HCT116 (cell line): ENCODE results near the gene PA2G4. TPM values are rescaled to one million over a fixed set of nuclear protein-coding genes. Genes with fewer than 3 reads are reported as not detected.

ENCODE experiments used
- ATAC-seq: fragments of 200-7000 bp; cut with Tn5 transposase; 2 replicates; pipeline ENCODE4 v1.9.1; 2020; ENCODE audit warnings: mild to moderate bottlenecking, moderate library complexity
- Bru-seq: library from RNA; stranded (reverse); fragments of 400-500 nt; gene quantifications from one replicate; lab custom pipeline; 2021; lab: Mats Ljungman, UMichigan
- BruChase-seq, 2 experiments: library from RNA; stranded (reverse); fragments of 400-500 nt; gene quantifications; one replicate each; lab custom pipeline; 2021; lab: Mats Ljungman, UMichigan
- BruUV-seq: library from RNA; stranded (reverse); fragments of 400-500 nt; replicated peaks from 2 replicates; lab custom pipeline; 2021; lab: Mats Ljungman, UMichigan
- CTCF ChIA-PET: fragments of 300-600 bp; sonication (Branson Sonifier 250); formaldehyde crosslinking; loops from one replicate; lab custom pipeline; 2021; ENCODE audit warnings: antibody characterized with exemption; lab: Charles Lee
- POLR2A ChIA-PET: fragments of 300-600, 350-600 bp; sonication (Branson Sonifier 250); formaldehyde crosslinking; loops from one replicate; lab custom pipeline; 2021; ENCODE audit warnings: antibody characterized with exemption; lab: Charles Lee
- RAD21 ChIA-PET, 2 experiments: fragments of 300-600 bp; sonication (Branson Sonifier 250); formaldehyde crosslinking; loops; one replicate each; lab custom pipeline; 2023; ENCODE audit warnings: low total read pairs in 2 of 2; ENCODE audit not compliant: uncharacterized antibody in 2 of 2, unreplicated experiment in 2 of 2, low non-redundant PET in 1 of 2; lab: Charles Lee
- DNase-seq: peaks from one replicate; pipeline ENCODE4 v3.0.0-alpha.2; 2010; ENCODE audit warnings: low read depth, low spot score
- H2AFZ ChIP-seq: fragments of 200-600 bp; shearing (Covaris generic), sonication (generic); 2 replicates; pipeline ENCODE4 v1.6.1; 2017; ENCODE audit warnings: low read depth, mixed run types, mixed read lengths, antibody characterized with exemption, low read length; ENCODE audit not compliant: poor library complexity, severe bottlenecking
- H3K27ac ChIP-seq: 2 replicates; pipeline ENCODE4 v1.5.1; 2012; ENCODE audit warnings: low read depth, low read length
- H3K27me3 ChIP-seq: fragments of 200-600 bp; sonication (generic); 2 replicates; pipeline ENCODE4 v1.6.1; 2016; ENCODE audit warnings: mixed run types, low read length, mixed read lengths; ENCODE audit not compliant: insufficient read depth
- H3K36me3 ChIP-seq, 2 experiments: fragments of 200-500 bp in 1 of 2; fragments of 200-600 bp in 1 of 2; sonication (Bioruptor generic) in 1 of 2; sonication (generic) in 1 of 2; 2 replicates each; pipeline versions ENCODE4 v1.5.1 to v1.6.1; 2014 to 2016; ENCODE audit warnings: low read length in 2 of 2, inconsistent platforms in 1 of 2, mixed read lengths in 1 of 2, mixed run types in 1 of 2; ENCODE audit not compliant: insufficient read depth in 2 of 2, control insufficient read depth in 1 of 2
- H3K4me1 ChIP-seq, 2 experiments: fragments of 200-600 bp in 1 of 2; sonication (generic) in 1 of 2; 2 replicates each; pipeline versions ENCODE4 v1.5.1 to v1.6.1; 2012 to 2017; ENCODE audit warnings: low read length in 2 of 2, inconsistent platforms in 1 of 2, mild to moderate bottlenecking in 1 of 2, mixed read lengths in 1 of 2, mixed run types in 1 of 2, moderate library complexity in 1 of 2; ENCODE audit not compliant: insufficient read depth in 2 of 2, control insufficient read depth in 1 of 2
- H3K4me2 ChIP-seq: fragments of 200-600 bp; sonication (generic); 2 replicates; pipeline ENCODE4 v1.6.1; 2017; ENCODE audit warnings: mixed run types, low read length, mixed read lengths
- H3K4me3 ChIP-seq, 2 experiments: fragments of 200-600 bp in 1 of 2; sonication (generic) in 1 of 2; replicated peaks in 1 of 2; 2 replicates each; pipeline ENCODE4 v1.5.1; 2011 to 2016; ENCODE audit warnings: low read length in 2 of 2, control low read depth in 1 of 2, low read depth in 1 of 2, mild to moderate bottlenecking in 1 of 2, mixed read lengths in 1 of 2, mixed run types in 1 of 2
- H3K79me2 ChIP-seq: fragments of 200-600 bp; sonication (generic); 2 replicates; pipeline ENCODE4 v1.6.1; 2017; ENCODE audit warnings: mild to moderate bottlenecking, mixed run types, low read length, moderate library complexity, mixed read lengths; ENCODE audit not compliant: insufficient read depth
- H3K9ac ChIP-seq: fragments of 200-600 bp; sonication (generic); 2 replicates; pipeline ENCODE4 v1.6.1; 2016; ENCODE audit warnings: low read length, mixed read lengths
- H3K9me2 ChIP-seq: fragments of 200-600 bp; sonication (generic), shearing (Covaris generic); 2 replicates; pipeline ENCODE4 v1.6.1; 2017; ENCODE audit warnings: mixed run types, mild to moderate bottlenecking, moderate library complexity; ENCODE audit not compliant: insufficient read depth
- H3K9me3 ChIP-seq, 2 experiments: fragments of 200-500 bp in 1 of 2; fragments of 200-600 bp in 1 of 2; sonication (Bioruptor generic) in 1 of 2; sonication (generic) in 1 of 2; 2 replicates each; pipeline ENCODE4 v1.6.1; 2014 to 2017; ENCODE audit warnings: low read length in 2 of 2, mixed read lengths in 2 of 2, inconsistent platforms in 1 of 2, low read depth in 1 of 2, mild to moderate bottlenecking in 1 of 2, mixed run types in 1 of 2, moderate library complexity in 1 of 2; ENCODE audit not compliant: control insufficient read depth in 1 of 2, insufficient read depth in 1 of 2
- H4K20me1 ChIP-seq: fragments of 200-600 bp; sonication (generic), shearing (Covaris generic); 2 replicates; pipeline ENCODE4 v1.6.1; 2017; ENCODE audit warnings: mixed run types, mild to moderate bottlenecking, moderate library complexity; ENCODE audit not compliant: insufficient read depth
- CBX3 ChIP-seq: IDR thresholded peaks from 2 replicates; pipeline ENCODE4 v1.6.1; 2012; ENCODE audit warnings: low read depth
- EGR1 ChIP-seq: IDR thresholded peaks from 2 replicates; pipeline ENCODE4 v1.6.1; 2012; ENCODE audit warnings: low read depth
- ELF1 ChIP-seq: IDR thresholded peaks from 2 replicates; pipeline ENCODE4 v1.6.1; 2012; ENCODE audit warnings: low read depth, borderline replicate concordance
- FOSL1 ChIP-seq: IDR thresholded peaks from 2 replicates; pipeline ENCODE4 v1.6.1; 2012; ENCODE audit warnings: low read depth
- MAX ChIP-seq: IDR thresholded peaks from 2 replicates; pipeline ENCODE4 v1.6.1; 2012
- POLR2A ChIP-seq: IDR thresholded peaks from 2 replicates; pipeline ENCODE4 v1.7.0; 2011; ENCODE audit warnings: borderline replicate concordance; ENCODE audit not compliant: insufficient read depth, insufficient read length; ENCODE audit errors: extremely low read depth
- POLR2AphosphoS5 ChIP-seq: IDR thresholded peaks from 2 replicates; pipeline ENCODE4 v1.6.1; 2011; ENCODE audit warnings: mild to moderate bottlenecking, low read depth, low read length, moderate library complexity
- RAD21 ChIP-seq: IDR thresholded peaks from 2 replicates; pipeline ENCODE4 v1.6.1; 2012; ENCODE audit warnings: low read depth, mild to moderate bottlenecking
- SIN3A ChIP-seq: IDR thresholded peaks from 2 replicates; pipeline ENCODE4 v1.6.1; 2012; ENCODE audit warnings: low read depth
- SP1 ChIP-seq: IDR thresholded peaks from 2 replicates; pipeline ENCODE4 v1.6.1; 2012; ENCODE audit warnings: low read depth
- TCF7L2 ChIP-seq: IDR thresholded peaks from 2 replicates; pipeline ENCODE4 v1.7.0; 2011; ENCODE audit warnings: borderline replicate concordance, inconsistent platforms; ENCODE audit not compliant: insufficient read depth, insufficient read length; ENCODE audit errors: extremely low read depth
- YY1 ChIP-seq: IDR thresholded peaks from 2 replicates; pipeline ENCODE4 v1.6.1; 2011; ENCODE audit warnings: low read length, low read depth, moderate library complexity, mild to moderate bottlenecking; ENCODE audit not compliant: insufficient replicate concordance; ENCODE audit errors: extremely low read depth
- ZBTB33 ChIP-seq: IDR thresholded peaks from 2 replicates; pipeline ENCODE4 v1.6.1; 2011; ENCODE audit warnings: mild to moderate bottlenecking, low read length, moderate library complexity; ENCODE audit not compliant: insufficient replicate concordance; ENCODE audit errors: extremely low read depth
- ZFX ChIP-seq: fragments of 450-650 bp; IDR thresholded peaks from 2 replicates; pipeline ENCODE4 v1.6.1; 2017
- ZNF274 ChIP-seq: fragments of 200-500 bp; sonication (Bioruptor generic); IDR thresholded peaks from 2 replicates; pipeline ENCODE4 v1.6.1; 2014; ENCODE audit warnings: mild to moderate bottlenecking, low read depth, low read length, inconsistent platforms
- intact Hi-C: fragments of 100-400 bp; cut with micrococcal nuclease; formaldehyde crosslinking; loops from 2 replicates; pipeline ENCODE4 v1.10.0; 2022
- long read RNA-seq: library from polyadenylated mRNA; unstranded; transcript quantifications from one replicate; pipeline ENCODE4 v2.0.0, GENCODE V29; 2021; ENCODE audit not compliant: unreplicated experiment
- polyA plus RNA-seq: library from polyadenylated mRNA; unstranded; fragments of >200 nt; gene quantifications from 2 replicates; pipeline ENCODE4 v1.2.1, GENCODE V29; 2012; ENCODE audit warnings: missing spikeins
- total RNA-seq: library from RNA; stranded (reverse); gene quantifications from one replicate; pipeline ENCODE4 v1.2.1, GENCODE V29; 2021; ENCODE audit not compliant: unreplicated experiment
- TF ChIP-seq, protein P1 (sequence below): IDR thresholded peaks from 2 replicates; pipeline ENCODE4 v1.6.1; 2012; ENCODE audit warnings: low read depth

Gene PA2G4
- total RNA-seq = 302 TPM
- 297 and 338 TPM in 2 replicates for polyA plus RNA-seq
- percentile 97 among the genes with signal in this experiment for Bru-seq, nascent RNA
- percentile 99 among the genes with signal in this experiment for BruChase-seq, experiment 1, labeled RNA remaining after a 6-hour chase
- BruChase-seq, experiment 2, labeled RNA remaining after a 2-hour chase = percentile 99 among the genes with signal in this experiment
- long read RNA-seq, transcript PA2G4-201 (13 exons, 2,577 nt) = major isoform, 316 of 554 reads
- long read RNA-seq, partial matches to known transcripts = 120 of 554 reads
- long read RNA-seq, other reads (novel, unspliced or antisense) = 118 of 554 reads

DNA sequence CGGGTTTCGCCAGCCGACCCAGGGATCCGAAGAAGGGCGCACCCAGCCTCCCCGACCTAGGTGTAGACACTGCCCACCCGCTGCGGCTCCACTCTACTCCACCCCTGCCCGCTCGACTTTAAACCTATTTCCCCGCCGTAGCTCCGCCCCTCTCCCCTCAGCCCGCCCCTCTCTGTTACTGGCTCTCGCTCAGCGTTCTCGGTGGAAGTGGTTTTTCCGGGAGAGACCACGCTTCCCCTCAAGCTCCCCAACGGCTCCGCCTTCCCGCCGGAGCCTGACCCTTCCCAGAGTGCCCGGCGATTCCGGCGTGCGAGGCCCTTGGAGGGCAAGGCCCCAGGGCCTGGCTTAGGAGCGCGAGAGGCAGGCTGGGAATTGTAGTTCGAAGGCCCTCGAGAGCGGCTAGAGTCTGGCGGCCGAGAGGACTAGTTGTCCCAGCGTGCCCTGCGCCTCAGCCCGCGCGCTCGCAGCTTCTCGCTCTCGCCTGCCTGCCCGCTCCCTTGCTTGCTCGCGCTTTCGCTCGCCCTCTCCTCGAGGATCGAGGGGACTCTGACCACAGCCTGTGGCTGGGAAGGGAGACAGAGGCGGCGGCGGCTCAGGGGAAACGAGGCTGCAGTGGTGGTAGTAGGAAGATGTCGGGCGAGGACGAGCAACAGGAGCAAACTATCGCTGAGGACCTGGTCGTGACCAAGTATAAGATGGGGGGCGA, at the start of gene PA2G4:
Gene PA2G4 (plus strand): TSS at position 451 of the 706 bp plus-strand sequence. CDS start 179 bp downstream, at position 630.
- Histone ChIP-seq H3K4me3 (peak within 1 kb of the TSS; percentile 88 to 98), H4K20me1 (peaks cover 7% of the 10 kb centered on the region; the same call in 1 of the 2 replicates), H3K9ac (peak within 1 kb of the TSS; percentile 100), H3K27ac (peak within 1 kb of the TSS; percentile 94), H3K36me3 (peaks cover 34 to 51% of the 10 kb centered on the region in 2 experiments), H3K79me2 (peaks cover 49% of the 10 kb centered on the region), H3K9me2 (no peaks in the 10 kb centered on the region), H3K4me2 (peak within 1 kb of the TSS; percentile 93), H2AFZ (no peak within 1 kb of the TSS), H3K4me1 (peaks cover 9 to 26% of the 10 kb centered on the region in 2 experiments), H3K27me3 (no peaks in the 10 kb centered on the region), H3K9me3 (no peaks in the 10 kb centered on the region)
- ChIA-PET CTCF (interaction anchor here (0.6 to 1.6 kb wide), 11 partner anchors 9 to 524 kb away, joined by 3 to 13 read pairs (median 4); partner anchors contain the start of genes ERBB3, ESYT1 and ZC3H10), POLR2A (interaction anchor here (0.7 to 2.6 kb wide), 24 partner anchors 8 to 366 kb away, joined by 3 to 75 read pairs (median 4); partner anchors contain the start of genes ESYT1, MYL6B, ORMDL2 and RNF41), RAD21 (interaction anchor here in 1 of 2 experiments (0.6 to 1.0 kb wide), 2 partner anchors 23 to 998 kb away, joined by 3 read pairs; no protein-coding TSS in a partner anchor)
- ATAC-seq (peak; percentile 95), DNase-seq (peak; percentile 98)
- intact Hi-C loops = loop anchor here (1.0 to 2.0 kb wide), 3 partner anchors 12 to 57 kb away; partner anchors contain the start of gene RPL41
- TF ChIP-seq MAX (peak; percentile 95), SP1 (peak; percentile 77), CBX3 (0 out of 2 replicates have a peak, but pooled peaks have one; percentile 43), TCF7L2 (peak; percentile 16), FOSL1 (no peak), RAD21 (no peak), ZNF274 (no peak), ZFX (peak; percentile 81), ZBTB33 (peak; percentile 89), YY1 (peak; percentile 57), POLR2A (peak; percentile 92), SIN3A (peak; percentile 78; the same call in 1 of the 2 replicates), ELF1 (peak; percentile 40; the same call in 1 of the 2 replicates), EGR1 (no peak), POLR2AphosphoS5 (peak; percentile 97)
- TF ChIP-seq, protein P1, sequence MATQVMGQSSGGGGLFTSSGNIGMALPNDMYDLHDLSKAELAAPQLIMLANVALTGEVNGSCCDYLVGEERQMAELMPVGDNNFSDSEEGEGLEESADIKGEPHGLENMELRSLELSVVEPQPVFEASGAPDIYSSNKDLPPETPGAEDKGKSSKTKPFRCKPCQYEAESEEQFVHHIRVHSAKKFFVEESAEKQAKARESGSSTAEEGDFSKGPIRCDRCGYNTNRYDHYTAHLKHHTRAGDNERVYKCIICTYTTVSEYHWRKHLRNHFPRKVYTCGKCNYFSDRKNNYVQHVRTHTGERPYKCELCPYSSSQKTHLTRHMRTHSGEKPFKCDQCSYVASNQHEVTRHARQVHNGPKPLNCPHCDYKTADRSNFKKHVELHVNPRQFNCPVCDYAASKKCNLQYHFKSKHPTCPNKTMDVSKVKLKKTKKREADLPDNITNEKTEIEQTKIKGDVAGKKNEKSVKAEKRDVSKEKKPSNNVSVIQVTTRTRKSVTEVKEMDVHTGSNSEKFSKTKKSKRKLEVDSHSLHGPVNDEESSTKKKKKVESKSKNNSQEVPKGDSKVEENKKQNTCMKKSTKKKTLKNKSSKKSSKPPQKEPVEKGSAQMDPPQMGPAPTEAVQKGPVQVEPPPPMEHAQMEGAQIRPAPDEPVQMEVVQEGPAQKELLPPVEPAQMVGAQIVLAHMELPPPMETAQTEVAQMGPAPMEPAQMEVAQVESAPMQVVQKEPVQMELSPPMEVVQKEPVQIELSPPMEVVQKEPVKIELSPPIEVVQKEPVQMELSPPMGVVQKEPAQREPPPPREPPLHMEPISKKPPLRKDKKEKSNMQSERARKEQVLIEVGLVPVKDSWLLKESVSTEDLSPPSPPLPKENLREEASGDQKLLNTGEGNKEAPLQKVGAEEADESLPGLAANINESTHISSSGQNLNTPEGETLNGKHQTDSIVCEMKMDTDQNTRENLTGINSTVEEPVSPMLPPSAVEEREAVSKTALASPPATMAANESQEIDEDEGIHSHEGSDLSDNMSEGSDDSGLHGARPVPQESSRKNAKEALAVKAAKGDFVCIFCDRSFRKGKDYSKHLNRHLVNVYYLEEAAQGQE = no peak
- BruUV-seq = no TSS peak
